ENCODE measurements around the gene SBNO1.

DNA sequence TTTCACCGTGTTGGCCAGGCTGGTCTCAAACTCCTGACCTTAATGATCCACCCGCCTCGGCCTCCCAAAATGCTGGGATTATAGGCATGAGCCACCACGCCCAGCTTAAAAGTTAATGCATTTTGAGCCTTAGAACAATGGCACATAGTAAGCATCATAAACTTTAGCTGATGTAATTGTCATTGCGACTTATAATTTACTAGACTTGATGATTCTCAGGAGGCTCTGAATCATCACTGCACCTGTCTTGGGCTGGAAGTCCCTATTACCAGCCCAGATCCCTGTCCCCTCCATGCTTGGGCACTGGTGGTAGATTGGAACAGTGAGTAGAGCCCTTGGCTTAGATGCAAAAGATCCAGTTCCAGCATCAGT lies 45.4 kb upstream of the SBNO1 start:
- TF ChIP-seq ZNF274 (IDR thresholded peaks at IDR 0.05; ENCODE audit: low read depth, low read length) (no peak), YY1 (IDR thresholded peaks at IDR 0.05; ENCODE audit: insufficient read depth, insufficient read length) (no peak), SUZ12 (IDR thresholded peaks at IDR 0.05; ENCODE audit: extremely low read depth, insufficient read depth, insufficient read length) (no peak)
